ENCODE results near the gene OTULIN.

OTULIN gene

DNA sequence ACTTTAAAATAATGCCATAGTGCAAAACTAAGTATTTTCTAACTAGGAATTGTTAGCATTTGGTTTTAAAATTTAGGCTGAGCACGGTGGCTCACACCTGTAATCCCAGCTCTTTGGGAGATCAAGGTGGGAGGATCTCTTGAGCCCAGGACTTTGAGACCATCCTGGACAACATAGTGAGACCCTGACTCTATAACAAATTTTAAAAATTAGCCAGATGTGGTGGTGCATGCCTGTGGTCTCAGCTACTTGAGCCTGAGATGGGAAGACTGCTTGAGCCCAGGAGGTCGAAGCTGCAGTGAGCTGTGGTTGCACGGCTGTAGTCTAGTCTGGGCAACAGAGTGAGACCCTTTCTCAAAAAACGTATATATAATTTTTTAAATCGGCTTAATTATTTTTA is 4.9 kb downstream of the OTULIN start:
- no peak for DNase-seq

DNA sequence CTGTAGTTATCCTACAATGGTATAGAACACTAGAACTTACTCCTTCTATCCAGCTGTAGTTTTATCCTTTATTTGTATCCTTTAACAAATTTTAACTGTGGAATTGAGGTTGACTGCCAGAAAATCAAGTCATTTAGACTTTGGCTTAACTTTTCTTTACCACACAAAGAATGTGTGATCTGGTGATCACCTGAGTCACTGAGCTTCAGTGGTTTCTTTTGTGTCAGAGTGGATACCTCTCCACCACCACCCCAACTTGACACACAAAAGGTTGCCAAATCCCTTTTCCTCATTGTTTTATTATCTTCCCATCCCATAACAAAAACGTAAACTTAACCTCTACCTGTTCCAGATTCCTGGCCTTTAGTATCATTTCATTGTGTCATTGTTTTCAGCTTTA is 5.5 kb downstream of the OTULIN start:
- DNase-seq = no peak

DNA sequence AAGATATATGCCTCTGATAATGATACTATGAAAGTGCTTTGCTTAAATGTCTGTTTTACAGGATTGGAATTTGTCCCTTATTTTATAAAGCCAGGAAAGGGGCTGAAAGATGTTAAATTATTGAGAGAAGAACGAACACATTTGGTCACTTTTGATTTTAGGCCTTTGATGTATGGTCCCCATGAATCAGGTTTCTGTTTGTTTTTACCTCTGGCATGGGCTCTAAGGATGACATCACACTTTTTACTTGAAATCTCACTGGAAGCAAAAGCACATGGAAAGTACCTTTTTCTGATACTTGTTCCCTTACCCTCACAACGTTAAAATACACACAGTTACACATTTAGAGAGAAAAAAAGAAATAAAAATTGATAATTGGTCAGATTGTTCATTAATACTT is 6.9 kb downstream of the OTULIN start:
- no peak for DNase-seq

DNA sequence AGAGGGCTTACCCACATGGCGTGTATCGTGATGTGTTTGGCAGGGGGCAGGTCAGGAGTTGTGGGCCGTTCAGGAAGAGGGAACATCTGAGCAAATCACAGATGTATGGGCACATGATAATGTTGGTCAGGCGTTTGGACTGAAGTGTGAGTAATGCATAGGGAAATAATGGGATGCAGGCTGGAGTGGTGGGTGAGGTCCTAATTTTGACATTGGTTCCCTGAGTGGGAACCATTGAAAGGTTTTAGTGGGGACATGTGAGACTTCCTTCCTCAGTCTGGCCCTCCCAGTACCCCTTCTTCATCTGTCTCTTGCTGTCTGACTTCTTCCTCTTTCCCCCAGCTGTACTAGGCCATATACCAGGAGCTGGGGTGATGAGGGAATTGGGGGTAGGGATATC is 7.6 kb downstream of the OTULIN start:
- no peak for DNase-seq

DNA sequence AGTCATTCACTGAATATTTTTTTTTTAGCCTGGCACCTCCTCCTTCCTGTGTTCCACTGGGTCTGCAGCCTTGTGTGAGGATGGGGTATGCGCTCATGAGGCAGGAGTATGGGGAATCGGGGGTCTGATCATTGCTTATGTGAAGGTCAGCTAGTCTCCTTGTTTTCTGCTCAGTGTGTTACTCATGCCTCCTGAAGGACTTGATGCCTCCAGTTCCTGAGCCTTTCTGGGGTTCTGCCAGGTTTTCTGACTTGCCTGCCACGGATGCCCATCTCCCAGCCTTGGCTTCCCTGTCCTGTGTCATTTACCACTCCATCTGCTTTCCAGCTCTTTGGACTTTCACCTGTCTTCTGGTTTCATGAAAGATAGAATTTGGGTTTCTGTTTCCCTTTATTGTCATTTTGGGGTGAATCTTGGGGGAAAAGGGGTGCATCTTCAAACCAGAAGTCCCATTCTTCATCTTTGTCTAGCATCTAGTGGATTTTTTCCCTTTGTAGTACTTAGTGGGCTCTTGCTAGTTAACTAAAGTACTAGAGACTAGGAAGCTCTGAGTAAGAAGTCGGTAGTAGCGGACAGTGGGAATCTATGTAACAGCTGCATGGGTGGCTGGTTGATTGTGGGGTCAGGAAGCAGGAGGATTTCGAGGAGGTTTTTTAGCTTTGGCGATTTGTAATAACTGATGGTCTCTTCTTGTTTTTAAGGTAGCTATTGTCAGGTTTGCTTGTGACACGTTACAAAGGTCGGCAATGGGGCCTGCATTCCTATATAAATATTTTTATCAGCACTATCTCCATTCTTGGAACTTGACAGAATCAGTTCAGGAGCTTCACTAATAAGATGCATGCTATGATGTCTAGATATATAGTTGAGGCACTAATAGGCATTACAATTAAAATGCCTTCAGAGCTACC is 8.2 kb downstream of the OTULIN start:
- no peak for DNase-seq

DNA sequence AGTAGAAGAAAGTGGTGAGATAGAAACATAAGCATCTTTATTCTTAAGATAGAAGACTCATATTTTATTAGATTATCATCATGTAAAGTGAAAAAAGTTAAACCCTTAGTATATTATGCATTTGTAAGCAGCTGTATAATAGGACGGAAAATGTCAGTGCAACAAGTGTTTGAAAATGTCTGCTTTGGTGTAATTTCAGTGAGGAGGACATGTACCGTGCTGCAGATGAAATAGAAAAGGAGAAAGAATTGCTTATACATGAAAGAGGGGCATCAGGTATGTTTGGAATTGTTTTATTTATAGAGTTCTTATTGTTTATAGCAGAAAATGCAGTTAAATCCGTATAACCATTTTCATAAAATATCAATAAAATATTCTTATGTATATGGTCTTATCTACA is 8.9 kb downstream of the OTULIN start:
- no peak for DNase-seq

DNA sequence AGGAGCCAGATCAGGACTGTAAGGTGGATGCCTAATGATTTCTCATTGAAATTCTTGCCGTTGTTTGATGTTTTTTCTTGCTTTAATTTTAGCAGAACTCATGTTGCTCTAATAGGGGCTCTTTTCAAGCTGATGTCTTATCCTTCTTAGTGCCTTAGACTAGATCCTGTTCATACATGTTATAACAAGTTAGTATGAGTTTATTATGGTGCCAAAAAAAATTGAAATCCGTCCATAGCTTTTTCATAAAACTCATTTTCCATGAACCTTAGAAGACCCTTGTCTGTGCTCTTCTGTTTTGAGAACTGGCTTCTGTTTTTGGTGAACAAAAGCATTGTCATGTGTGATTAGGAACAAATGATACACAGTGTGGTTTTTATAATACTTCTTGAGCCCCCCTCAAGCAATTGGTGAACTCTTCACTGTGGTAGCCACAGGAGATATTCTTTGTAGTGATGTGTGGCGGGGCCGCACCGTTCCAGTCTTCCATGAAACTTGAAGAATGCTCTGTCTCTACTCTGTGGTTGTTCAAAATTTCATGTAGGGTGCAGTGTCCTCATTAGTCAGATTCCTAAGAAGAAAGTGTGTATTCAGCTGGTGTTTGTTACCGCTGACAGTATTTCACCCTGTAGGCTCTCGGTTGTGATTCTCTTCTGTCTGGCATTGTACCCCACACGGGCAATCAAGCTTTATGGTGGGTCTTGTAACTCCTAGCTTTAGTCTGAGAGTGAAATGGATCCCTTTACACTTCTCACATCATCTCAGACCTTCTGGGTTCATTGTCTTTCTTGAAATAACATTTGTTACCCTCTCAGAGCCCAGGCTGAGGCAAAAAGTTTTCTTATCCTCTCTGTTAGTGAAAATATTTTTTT is 10.7 kb downstream of the OTULIN start:
- peak; percentile 58 for DNase-seq

- no peak for DNase-seq
These were observed 11.4 kb downstream of the OTULIN start for GRCh38 chr5:14675865-14676300.

- no peak for DNase-seq
These were observed 11.8 kb downstream of the OTULIN start for GRCh38 chr5:14676320-14676719.

DNA sequence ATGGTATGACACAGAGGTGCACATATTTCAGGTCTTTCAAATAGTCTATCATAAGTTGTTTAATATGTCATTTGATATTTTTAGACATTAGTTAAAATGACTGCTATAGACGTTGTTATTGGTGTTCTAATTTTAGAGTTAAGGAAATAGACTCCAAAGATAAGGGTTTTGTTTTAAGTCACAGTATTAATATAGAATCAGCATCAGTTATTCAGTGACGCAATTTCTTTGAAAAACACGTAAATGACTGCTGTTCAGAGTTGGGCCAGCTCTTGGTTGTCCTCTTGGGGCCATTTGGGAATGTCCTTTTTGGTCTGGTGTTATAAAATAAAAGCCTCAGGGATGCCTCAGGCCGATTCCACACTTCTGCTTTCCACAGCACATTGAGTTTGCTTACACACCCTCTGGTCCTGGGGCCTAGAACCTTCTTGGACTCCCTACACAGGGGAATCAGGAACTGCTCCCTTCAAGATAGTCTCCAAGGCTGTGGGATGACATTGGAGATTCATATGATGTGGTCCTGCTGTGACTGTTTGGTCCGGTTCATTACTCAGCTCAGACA is 14.3 kb downstream of the OTULIN start:
- no peak for DNase-seq

GRCh38 chr5:14679595-14679994 is 15.1 kb downstream of the OTULIN start:
- DNase-seq = no peak

- no peak for DNase-seq
These were observed 16.8 kb downstream of the OTULIN start for GRCh38 chr5:14681236-14681752.

DNA sequence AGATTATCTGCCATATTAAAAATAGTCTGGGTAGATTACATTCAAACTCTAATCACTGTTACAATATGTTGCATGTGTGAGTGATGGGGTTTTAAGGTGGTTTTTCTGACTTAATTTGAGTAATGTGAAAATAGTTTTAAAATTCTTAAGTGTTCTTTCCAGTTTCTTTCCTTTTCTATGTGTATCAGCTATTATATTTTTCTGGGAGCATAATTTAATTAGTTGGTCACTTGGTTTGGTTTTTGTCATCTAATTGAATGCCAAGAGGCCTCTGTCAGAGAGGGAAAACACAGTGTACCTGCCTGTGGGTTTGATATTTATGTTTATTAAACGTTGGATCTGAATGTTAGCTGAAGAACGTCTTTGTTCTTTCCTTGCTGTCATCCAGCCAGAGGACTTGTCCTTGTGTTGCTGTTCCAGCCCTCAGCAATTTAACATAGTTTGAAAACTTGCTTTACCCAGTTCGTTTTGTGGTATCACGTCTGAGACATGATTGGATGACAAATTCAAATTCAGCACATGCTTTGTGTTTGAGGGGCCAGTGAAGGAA is 19.5 kb downstream of the OTULIN start:
- no peak for DNase-seq

DNA sequence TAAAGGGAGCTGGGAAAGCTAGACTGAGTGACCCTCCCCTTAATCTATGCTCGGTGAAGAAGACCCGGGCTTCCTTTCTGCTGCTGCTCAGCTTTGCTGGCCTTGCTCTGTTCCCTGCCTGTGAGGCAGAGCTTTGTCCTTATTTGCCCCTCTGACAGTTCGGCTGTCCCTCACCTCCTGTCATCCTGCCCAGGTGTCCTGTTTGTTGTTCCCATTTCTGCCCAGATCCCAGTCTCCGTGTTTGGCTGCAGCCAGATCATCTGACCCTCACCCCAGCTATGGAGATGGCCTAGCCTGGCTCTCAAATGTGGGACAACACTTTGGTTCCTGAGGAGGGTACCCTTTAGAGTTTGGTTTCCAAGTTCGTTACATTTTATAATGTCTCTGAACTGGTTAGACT is 20.2 kb downstream of the OTULIN start:
- DNase-seq = no peak

DNA sequence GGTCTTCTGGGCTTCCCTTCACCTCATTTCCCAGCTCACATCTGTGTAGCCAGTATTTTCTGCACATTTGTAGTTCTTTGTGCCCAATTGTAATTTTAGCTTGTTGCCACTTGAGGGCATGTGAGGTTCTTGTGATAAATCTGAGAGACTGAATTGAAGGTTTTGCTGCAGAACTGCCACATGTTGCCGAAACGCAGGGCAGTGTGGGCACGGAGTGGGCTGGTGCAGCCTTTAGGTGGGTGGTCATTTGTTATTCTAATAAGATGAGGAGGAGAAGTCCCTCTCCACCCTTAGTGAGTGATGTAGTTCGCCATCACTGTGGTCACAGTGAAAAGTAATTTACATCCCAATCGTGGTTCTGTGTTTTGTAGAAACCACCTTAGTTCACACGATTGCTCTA is 21.2 kb downstream of the OTULIN start:
- DNase-seq = peak; percentile 59

DNA sequence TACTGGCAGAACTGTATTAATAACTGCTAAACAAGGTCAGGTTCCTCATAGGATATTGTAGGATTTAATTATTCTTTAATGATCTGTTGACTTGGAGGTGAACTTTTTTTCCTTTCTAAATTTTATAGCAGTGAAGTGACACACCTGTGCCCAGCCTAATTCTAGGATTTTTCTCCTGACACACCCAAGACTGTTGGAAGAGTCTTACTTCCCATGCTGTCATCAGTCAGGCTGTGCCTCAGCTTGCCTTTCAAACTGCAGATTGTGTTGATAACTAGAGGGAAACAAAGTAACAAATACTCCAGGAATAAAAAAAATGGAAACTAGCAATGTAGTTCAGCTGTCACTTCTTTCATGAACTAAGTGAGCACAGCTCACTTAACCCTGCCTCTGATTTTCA is 22.0 kb downstream of the OTULIN start:
- DNase-seq = no peak

- no peak for DNase-seq
These were observed 22.6 kb downstream of the OTULIN start for GRCh38 chr5:14687023-14687665.

DNA sequence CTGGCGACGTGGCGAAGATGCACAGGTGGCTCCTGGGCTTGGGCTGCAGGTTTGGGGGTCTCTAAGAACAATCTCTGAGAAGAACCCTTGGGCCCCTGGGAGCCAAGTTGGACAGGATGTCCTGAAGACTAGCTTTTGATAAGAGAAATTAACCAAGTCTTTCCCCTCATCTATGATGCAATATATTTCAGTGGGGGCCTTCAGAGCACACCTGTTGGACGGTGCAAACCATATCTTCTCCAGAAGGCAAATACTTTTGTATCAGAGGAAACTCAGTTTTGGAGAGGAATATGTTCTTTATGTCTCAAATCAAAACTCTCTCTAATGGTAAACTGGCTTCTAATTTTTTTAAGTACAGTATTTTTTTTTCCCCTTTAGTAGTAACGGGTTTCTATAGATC is 28.6 kb downstream of the OTULIN start:
- no peak for DNase-seq

GRCh38 chr5:14695152-14695551 is 30.6 kb downstream of the OTULIN start:
- DNase-seq = no peak

DNA sequence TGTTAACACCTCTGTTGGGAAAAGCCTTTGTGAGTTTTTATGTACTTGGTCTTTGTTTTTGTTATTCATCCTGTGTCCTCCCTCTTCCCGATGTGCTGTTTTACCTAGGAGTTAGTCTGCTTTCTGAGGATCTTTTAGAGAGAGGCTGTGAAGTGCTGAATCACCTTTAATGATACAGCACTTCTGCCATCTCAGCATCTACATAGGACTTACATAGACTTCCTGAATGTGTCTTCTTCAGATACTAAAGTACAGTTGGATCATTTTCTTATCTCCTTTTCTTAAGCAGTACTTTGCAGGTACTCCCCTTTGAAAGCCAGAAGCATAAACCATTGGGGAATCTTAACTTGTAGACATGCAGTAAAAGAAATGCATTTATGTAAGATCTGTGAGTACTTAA is 31.5 kb downstream of the OTULIN start:
- DNase-seq = no peak

DNA sequence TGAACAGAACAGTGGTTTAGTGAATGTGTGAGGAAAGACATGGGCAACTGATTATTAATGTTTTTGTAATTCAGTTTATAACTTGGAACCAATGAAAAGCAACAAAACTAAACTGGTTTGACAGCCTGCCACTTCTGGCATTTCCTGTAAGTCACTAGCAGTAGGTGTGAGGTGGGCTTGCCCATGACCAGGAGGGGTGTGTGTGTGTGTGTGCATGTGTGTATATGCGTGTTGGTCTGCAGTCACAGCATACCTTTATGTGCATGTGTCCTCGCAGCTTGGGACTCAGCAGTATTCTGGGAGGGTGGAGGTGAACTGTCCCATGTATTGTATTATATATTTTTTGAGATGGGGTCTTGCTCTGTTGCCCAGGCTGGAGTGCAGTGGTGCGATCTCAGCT is 32.3 kb downstream of the OTULIN start:
- no peak for DNase-seq

GRCh38 chr5:14698495-14698894 is 34.0 kb downstream of the OTULIN start:
- no peak for DNase-seq

GRCh38 chr5:14699159-14699558 is 34.6 kb downstream of the OTULIN start:
- DNase-seq = no peak
